GM20000 (cell line): Measurements from ENCODE around the gene DSG1.

Source experiments
- DNase-seq: peaks from one replicate; pipeline ENCODE4 v3.0.0; 2012; ENCODE audit warnings: low spot score
- TF ChIP-seq, protein P1 (sequence below): IDR thresholded peaks from 2 replicates; pipeline ENCODE4 v1.5.1; 2012; ENCODE audit warnings: mild to moderate bottlenecking, control low read depth; ENCODE audit errors: extremely low read depth, missing control alignments

DSG1 gene

DNA sequence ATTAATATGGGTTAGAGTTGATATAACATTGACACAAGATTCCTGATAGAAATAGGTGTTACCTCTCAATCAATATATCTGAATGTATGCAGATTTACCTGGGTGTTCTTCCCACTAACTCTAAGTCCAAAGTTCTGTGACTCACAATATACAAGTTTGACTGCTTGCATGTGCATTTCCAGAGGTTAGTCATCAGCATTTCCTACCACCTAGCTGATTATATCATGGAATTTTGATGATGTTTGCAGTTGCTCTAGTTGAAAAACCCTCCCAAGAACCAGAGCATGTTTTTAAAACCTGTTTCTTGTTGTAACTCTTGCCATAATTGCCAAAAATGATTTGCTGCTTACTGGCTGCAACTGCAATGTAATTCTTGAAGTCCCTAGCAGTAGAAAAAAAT, 15.0 kb upstream of the DSG1 start:
- TF ChIP-seq, protein P1, sequence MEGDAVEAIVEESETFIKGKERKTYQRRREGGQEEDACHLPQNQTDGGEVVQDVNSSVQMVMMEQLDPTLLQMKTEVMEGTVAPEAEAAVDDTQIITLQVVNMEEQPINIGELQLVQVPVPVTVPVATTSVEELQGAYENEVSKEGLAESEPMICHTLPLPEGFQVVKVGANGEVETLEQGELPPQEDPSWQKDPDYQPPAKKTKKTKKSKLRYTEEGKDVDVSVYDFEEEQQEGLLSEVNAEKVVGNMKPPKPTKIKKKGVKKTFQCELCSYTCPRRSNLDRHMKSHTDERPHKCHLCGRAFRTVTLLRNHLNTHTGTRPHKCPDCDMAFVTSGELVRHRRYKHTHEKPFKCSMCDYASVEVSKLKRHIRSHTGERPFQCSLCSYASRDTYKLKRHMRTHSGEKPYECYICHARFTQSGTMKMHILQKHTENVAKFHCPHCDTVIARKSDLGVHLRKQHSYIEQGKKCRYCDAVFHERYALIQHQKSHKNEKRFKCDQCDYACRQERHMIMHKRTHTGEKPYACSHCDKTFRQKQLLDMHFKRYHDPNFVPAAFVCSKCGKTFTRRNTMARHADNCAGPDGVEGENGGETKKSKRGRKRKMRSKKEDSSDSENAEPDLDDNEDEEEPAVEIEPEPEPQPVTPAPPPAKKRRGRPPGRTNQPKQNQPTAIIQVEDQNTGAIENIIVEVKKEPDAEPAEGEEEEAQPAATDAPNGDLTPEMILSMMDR = no peak
- DNase-seq = no peak

DNA sequence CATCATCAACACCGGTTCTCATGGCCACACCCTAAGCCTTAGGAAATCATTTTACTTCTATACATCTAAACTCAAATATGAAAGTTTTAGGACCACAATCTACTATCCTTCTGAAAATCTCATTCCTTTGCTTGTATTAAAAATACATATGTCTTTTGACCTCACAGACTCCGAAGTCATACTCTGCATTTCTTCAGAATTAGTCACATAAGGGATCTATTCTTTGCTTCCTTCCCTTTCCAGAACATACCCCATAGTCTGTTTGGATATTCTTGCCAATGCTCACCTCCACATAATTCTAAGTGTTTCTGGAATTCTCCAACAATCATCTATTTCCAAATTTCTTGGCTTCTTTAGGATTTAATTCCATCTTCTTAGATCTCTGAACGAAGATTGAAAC, 14.2 kb upstream of the DSG1 start:
- TF ChIP-seq, protein P1 = no peak
- DNase-seq = no peak

DNA sequence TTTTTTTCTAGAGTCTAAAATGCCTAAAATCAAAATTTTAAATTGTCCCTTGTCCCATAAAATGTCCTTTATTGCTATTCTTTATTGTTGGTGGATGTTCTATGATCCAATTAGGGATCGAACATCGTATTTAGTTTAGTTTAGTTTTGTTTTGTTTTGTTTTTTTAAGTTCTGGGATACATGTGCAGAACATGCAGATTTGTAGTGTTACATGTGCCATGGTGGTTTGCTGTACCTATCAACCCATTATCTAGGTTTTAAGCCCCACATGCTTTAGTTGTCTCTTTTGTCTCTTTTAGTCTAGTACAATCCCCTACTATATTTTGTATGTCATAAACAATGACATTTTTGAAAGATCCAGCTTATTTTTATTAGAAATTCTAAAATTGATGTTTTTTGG, 8.8 kb upstream of the DSG1 start:
- no peak for DNase-seq
- TF ChIP-seq, protein P1 = no peak

DNA sequence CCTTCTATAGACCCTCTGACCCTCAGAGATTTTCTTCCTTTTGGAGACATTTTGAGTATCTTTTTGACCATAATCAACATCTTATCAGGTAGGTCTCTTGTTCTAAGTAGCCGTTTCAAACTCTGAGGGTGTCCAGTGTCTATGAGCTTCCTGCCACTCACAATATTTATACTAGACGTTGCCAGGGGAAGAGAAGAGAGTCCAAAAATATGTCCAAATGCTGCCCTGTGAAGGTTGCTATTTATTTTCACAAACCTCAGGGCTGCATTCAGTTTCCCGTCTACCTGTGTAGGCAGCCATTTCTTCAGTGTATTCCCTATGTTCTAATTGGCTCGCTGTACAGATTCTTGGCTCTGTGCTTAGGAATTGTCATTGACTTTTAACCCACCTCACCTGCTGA, 986 bp upstream of the DSG1 start:
- DNase-seq = no peak
- TF ChIP-seq, protein P1 = no peak

DNA sequence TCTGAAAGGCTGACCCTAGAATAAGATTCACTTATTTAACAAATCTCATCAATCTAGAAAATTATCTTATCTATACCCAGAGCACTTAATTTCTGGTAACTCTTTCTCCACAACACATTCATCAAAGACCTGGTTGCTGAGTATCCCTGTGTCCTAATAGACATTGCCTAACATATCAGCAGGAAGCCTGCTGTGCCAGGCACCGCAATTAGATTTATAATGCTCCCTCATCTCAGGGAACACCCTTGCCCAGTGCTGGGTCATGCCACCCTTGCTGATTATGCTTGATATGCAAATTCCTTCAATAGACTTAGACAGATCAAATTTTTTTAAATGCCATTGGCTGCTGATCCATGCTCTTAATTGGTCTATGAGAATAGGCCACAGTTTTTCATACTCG, 3.8 kb downstream of the DSG1 start:
- DNase-seq = no peak
- TF ChIP-seq, protein P1 = no peak

DNA sequence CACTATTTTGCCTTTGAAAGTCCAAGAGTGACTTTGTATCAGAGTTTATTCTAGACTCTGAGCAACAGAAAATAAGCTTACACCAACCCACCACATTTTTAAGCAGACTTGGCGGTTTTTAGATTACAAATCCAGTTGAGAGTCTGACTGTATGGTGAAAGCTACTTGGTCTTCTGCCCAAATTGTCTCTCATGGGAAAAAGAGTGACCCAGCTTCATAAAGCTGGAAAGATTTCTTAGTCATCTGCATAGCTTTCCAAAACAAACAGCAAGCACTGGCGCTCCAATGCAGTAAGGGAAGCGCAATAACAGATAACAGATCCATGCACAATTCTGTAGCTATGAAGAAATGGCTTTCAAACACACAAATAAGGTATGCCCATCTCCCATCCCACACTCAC, 7.1 kb downstream of the DSG1 start:
- TF ChIP-seq, protein P1 = no peak
- no peak for DNase-seq

DNA sequence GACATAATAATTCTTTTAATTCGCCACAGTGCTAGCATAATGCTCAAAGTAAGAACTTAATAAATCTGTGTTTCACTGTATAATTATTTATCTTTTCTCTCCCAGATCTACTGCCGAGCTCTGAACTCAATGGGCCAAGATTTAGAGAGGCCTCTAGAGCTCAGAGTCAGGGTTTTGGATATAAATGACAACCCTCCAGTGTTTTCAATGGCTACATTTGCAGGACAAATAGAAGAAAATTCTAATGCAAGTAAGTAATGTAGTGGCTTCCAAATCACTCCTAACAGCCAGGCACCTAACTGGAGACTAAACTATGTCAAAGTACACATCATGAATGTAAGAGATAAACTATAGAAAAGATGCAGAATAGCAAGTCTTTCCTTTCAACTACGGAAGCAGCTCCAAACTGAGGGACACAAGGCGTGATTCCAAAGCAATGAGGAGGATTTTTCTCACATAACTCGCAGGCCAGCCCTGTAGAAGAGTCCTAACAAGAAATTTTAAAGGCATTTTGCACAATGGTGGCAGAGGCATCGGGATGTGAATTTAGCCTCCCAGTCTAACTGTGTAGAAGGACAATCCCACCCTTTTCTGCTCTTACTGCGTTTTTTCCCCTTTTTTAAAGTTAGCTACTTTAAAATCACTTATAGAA, 12.0 kb downstream of the DSG1 start:
- no peak for DNase-seq
- TF ChIP-seq, protein P1 = no peak
